Neural cell (in vitro differentiated cells): ENCODE data around the gene ATAD2B. TPM values are rescaled to one million over a fixed set of nuclear protein-coding genes. Genes with fewer than 3 reads are reported as not detected.

Experiments used
- H2AFZ ChIP-seq: fragments of 200-600, 300-800 bp; sonication (generic), shearing (Covaris generic); 2 replicates; pipeline ENCODE4 v1.6.0; 2014; ENCODE audit warnings: low read depth, mild to moderate bottlenecking, antibody characterized with exemption, low read length, moderate library complexity
- H3F3A ChIP-seq: fragments of 200-600 bp; shearing (Covaris generic); 2 replicates; pipeline ENCODE4 v1.6.1; 2016; ENCODE audit warnings: mild to moderate bottlenecking, moderate library complexity, mixed read lengths, antibody characterized with exemption, low read length; ENCODE audit not compliant: insufficient read depth, poor library complexity, severe bottlenecking
- H3K27ac ChIP-seq: fragments of 200-600, 300-800 bp; sonication (generic), shearing (Covaris generic); 2 replicates; pipeline ENCODE4 v1.5.1; 2014; ENCODE audit warnings: mild to moderate bottlenecking, low read length, moderate library complexity
- H3K27me3 ChIP-seq: fragments of 300-800, 200-600 bp; sonication (generic), shearing (Covaris generic); 2 replicates; pipeline ENCODE4 v1.6.0; 2014; ENCODE audit warnings: mild to moderate bottlenecking, low read depth, low read length, moderate library complexity; ENCODE audit not compliant: insufficient read depth
- H3K36me3 ChIP-seq: fragments of 300-800, 200-600 bp; sonication (generic), shearing (Covaris generic); 2 replicates; pipeline ENCODE4 v1.5.1; 2014; ENCODE audit warnings: mild to moderate bottlenecking, antibody characterized with exemption, low read length, moderate library complexity; ENCODE audit not compliant: insufficient read depth
- H3K4me2 ChIP-seq: fragments of 300-800, 200-600 bp; sonication (generic), shearing (Covaris generic); 2 replicates; pipeline ENCODE4 v1.6.0; 2014; ENCODE audit warnings: mild to moderate bottlenecking, low read length
- H3K4me3 ChIP-seq: fragments of 300-800, 200-600 bp; sonication (generic), shearing (Covaris generic); 2 replicates; pipeline ENCODE4 v1.5.1; 2014; ENCODE audit warnings: mild to moderate bottlenecking, low read length, moderate library complexity
- H3K79me2 ChIP-seq: fragments of 200-600 bp; shearing (Covaris generic); replicated peaks from 2 replicates; pipeline ENCODE4 v1.6.0; 2014; ENCODE audit warnings: mild to moderate bottlenecking, low read length, moderate library complexity; ENCODE audit not compliant: insufficient read depth
- H3K9ac ChIP-seq: fragments of 300-800, 200-600 bp; sonication (generic), shearing (Covaris generic); 2 replicates; pipeline ENCODE4 v1.6.1; 2016; ENCODE audit warnings: mild to moderate bottlenecking, low read length, mixed read lengths
- H3K9me2 ChIP-seq: fragments of 200-600 bp; shearing (Covaris generic); 2 replicates; pipeline ENCODE4 v1.6.1; 2016; ENCODE audit warnings: mild to moderate bottlenecking, low read length, mixed read lengths; ENCODE audit not compliant: insufficient read depth
- H3K9me3 ChIP-seq: fragments of 200-600, 300-800 bp; sonication (generic), shearing (Covaris generic); 2 replicates; pipeline ENCODE4 v1.6.1; 2016; ENCODE audit warnings: mild to moderate bottlenecking, mixed run types, low read length, moderate library complexity, mixed read lengths
- H4K20me1 ChIP-seq: fragments of 200-600 bp; shearing (Covaris generic); 2 replicates; pipeline ENCODE4 v1.6.1; 2016; ENCODE audit warnings: mild to moderate bottlenecking, mixed run types; ENCODE audit not compliant: insufficient read depth
- EP300 ChIP-seq: fragments of 450-650 bp; conservative IDR thresholded peaks from 2 replicates; pipeline ENCODE4 v1.6.1; 2014; ENCODE audit warnings: antibody characterized with exemption, mild to moderate bottlenecking, moderate library complexity; ENCODE audit not compliant: poor library complexity, severe bottlenecking
- EZH2 ChIP-seq: fragments of 200-600, 300-800 bp; shearing (Covaris generic), sonication (generic); IDR thresholded peaks from 2 replicates; pipeline ENCODE4 v1.6.1; 2014; ENCODE audit warnings: antibody characterized with exemption, low read length, borderline replicate concordance, mild to moderate bottlenecking; ENCODE audit not compliant: insufficient read depth, poor library complexity, severe bottlenecking
- MXI1 ChIP-seq: fragments of 450-650 bp; conservative IDR thresholded peaks from 2 replicates; pipeline ENCODE4 v1.6.1; 2014; ENCODE audit warnings: antibody characterized with exemption, mild to moderate bottlenecking; ENCODE audit not compliant: poor library complexity, severe bottlenecking
- POLR2AphosphoS5 ChIP-seq: IDR thresholded peaks from 2 replicates; pipeline ENCODE4 v1.6.1; 2012
- RAD21 ChIP-seq: fragments of 450-650 bp; conservative IDR thresholded peaks from 2 replicates; pipeline ENCODE4 v1.6.1; 2014; ENCODE audit warnings: antibody characterized with exemption, mild to moderate bottlenecking, moderate library complexity
- REST ChIP-seq: IDR thresholded peaks from 2 replicates; pipeline ENCODE4 v1.6.1; 2012; ENCODE audit warnings: borderline replicate concordance
- SMC3 ChIP-seq: fragments of 450-650 bp; conservative IDR thresholded peaks from 2 replicates; pipeline ENCODE4 v1.6.1; 2014; ENCODE audit warnings: antibody characterized with exemption, mild to moderate bottlenecking, moderate library complexity; ENCODE audit not compliant: poor library complexity
- TAF1 ChIP-seq: IDR thresholded peaks from 2 replicates; pipeline ENCODE4 v1.6.1; 2012; ENCODE audit warnings: low read depth
- polyA plus RNA-seq: library from polyadenylated mRNA; depleted of rRNA; stranded (reverse); fragments of >200 nt; gene quantifications from 2 replicates; pipeline ENCODE4 v1.2.3, GENCODE V29; 2014
- TF ChIP-seq, protein P1 (sequence below): fragments of 450-650 bp; IDR thresholded peaks from 2 replicates; pipeline ENCODE4 v1.5.1; 2014; ENCODE audit warnings: antibody characterized with exemption, mild to moderate bottlenecking, moderate library complexity; ENCODE audit not compliant: poor library complexity, severe bottlenecking

The ATAD2B gene
- polyA plus RNA-seq, 1 donor from 2014 or later, result 37.6 TPM

- no peak overlapping the region for H3K27ac ChIP-seq
- no peaks in the 10 kb centered on the region for H3K9me2 ChIP-seq
- H2AFZ ChIP-seq, result no peak overlapping the region
- H3K4me3 ChIP-seq, result no peak overlapping the region
- peaks cover 3% of the 10 kb centered on the region for H3K9me3 ChIP-seq
- H3K27me3 ChIP-seq, result no peaks in the 10 kb centered on the region
- H3K36me3 ChIP-seq, result peaks cover 4% of the 10 kb centered on the region
- H3F3A ChIP-seq, result no peaks in the 10 kb centered on the region
- no peak overlapping the region for H3K4me2 ChIP-seq
- no peaks in the 10 kb centered on the region for H3K79me2 ChIP-seq
- no peak for TF ChIP-seq EP300
- TF ChIP-seq, protein P1, sequence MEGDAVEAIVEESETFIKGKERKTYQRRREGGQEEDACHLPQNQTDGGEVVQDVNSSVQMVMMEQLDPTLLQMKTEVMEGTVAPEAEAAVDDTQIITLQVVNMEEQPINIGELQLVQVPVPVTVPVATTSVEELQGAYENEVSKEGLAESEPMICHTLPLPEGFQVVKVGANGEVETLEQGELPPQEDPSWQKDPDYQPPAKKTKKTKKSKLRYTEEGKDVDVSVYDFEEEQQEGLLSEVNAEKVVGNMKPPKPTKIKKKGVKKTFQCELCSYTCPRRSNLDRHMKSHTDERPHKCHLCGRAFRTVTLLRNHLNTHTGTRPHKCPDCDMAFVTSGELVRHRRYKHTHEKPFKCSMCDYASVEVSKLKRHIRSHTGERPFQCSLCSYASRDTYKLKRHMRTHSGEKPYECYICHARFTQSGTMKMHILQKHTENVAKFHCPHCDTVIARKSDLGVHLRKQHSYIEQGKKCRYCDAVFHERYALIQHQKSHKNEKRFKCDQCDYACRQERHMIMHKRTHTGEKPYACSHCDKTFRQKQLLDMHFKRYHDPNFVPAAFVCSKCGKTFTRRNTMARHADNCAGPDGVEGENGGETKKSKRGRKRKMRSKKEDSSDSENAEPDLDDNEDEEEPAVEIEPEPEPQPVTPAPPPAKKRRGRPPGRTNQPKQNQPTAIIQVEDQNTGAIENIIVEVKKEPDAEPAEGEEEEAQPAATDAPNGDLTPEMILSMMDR, result no peak
- no peak for TF ChIP-seq RAD21
- H4K20me1 ChIP-seq, result no peaks in the 10 kb centered on the region
- no peak overlapping the region for H3K9ac ChIP-seq
Measured at GRCh38 chr2:23835423-23835822, 91.5 kb downstream of the ATAD2B start.

DNA sequence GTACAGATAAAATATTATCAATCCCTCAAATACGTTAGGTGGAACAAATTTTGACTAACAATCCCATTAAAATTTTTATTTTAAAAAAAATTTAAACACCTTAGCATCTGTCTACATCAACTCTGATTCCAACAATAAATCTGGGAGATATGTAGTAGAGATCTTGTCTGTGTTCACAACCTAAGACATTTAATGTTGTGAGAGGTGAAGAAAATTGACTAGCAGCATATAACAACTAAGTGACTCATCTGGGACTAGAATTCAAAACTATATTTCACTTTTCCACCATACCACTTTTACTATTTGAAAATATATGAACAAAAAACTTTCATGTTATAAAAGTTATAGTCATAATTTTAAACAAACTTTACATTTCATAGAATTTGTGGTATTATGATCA lies 97.9 kb downstream of the ATAD2B start:
- no peak overlapping the region for H3K4me3 ChIP-seq
- no peaks in the 10 kb centered on the region for H3K9me2 ChIP-seq
- H4K20me1 ChIP-seq, result no peaks in the 10 kb centered on the region
- H3K79me2 ChIP-seq, result no peaks in the 10 kb centered on the region
- no peaks in the 10 kb centered on the region for H3K27me3 ChIP-seq
- TF ChIP-seq RAD21 (no peak), TAF1 (no peak), SMC3 (no peak), POLR2AphosphoS5 (no peak)
- H3K27ac ChIP-seq, result no peak overlapping the region
- no peaks in the 10 kb centered on the region for H3K36me3 ChIP-seq
- H3K9me3 ChIP-seq, result no peaks in the 10 kb centered on the region
- H3K9ac ChIP-seq, result no peak overlapping the region
- H3K4me2 ChIP-seq, result no peak overlapping the region
- no peaks in the 10 kb centered on the region for H3F3A ChIP-seq
- no peak overlapping the region for H2AFZ ChIP-seq

- no peak overlapping the region for H3K9ac ChIP-seq
- H3K4me2 ChIP-seq, result no peak overlapping the region
Measured at GRCh38 chr2:23828256-23828980, 98.5 kb downstream of the ATAD2B start.

More at GRCh38 chr2:23828256-23828980, 98.5 kb downstream of the ATAD2B start:
- Histone ChIP-seq H4K20me1 (no peaks in the 10 kb centered on the region), H3K36me3 (no peaks in the 10 kb centered on the region), H2AFZ (no peak overlapping the region), H3F3A (no peaks in the 10 kb centered on the region), H3K79me2 (no peaks in the 10 kb centered on the region), H3K9me2 (no peaks in the 10 kb centered on the region), H3K4me3 (no peak overlapping the region), H3K27me3 (no peaks in the 10 kb centered on the region), H3K27ac (no peak overlapping the region), H3K9me3 (no peaks in the 10 kb centered on the region)
- TF ChIP-seq TAF1, result no peak
- no peak for TF ChIP-seq SMC3
- TF ChIP-seq EP300, result no peak
- no peak for TF ChIP-seq REST
- TF ChIP-seq, protein P1, result no peak
- TF ChIP-seq EZH2, result no peak
- TF ChIP-seq MXI1, result no peak
- TF ChIP-seq POLR2AphosphoS5, result no peak
- TF ChIP-seq RAD21, result no peak
